Measurements from ENCODE around the gene PDGFB.

The PDGFB gene

DNA sequence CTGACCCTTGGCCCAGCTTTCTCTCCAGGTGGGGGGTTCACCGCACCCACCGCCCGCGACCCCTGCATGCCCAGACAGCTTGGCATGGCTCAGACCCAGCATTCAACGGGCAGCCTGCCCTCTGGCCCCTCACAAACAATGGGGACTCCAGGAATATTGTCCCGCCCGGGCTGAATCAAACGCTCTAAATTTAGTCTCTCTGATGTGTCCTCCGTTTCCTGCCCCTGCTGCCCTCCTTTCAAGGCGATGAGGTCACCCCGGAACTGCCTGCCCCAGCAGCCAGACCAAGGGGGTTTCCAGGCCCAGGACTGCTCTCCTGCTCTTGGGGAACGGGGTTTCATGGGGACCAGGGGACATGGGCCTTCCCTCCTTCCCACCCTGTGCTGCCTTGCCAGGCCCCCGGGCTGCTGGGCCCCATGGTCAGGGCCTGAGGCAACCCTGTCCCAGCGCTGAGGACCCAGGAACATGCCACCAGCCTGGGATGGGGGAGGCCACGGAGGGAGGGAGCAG lies 10.1 kb upstream of the PDGFB start:
- peak; percentile 46; the same call in 2 of the 3 replicates for ATAC-seq (ENCODE audit: low read depth)
- H3K4me3 ChIP-seq (ENCODE audit: severe bottlenecking), result no peak overlapping the region
- H3K36me3 ChIP-seq (ENCODE audit: low read depth), result no peaks in the 10 kb centered on the region
- no peaks in the 10 kb centered on the region for H3K9me3 ChIP-seq (ENCODE audit: severe bottlenecking)
- H3K27me3 ChIP-seq (ENCODE audit: insufficient read depth, poor library complexity, severe bottlenecking), result no peaks in the 10 kb centered on the region
- DNase-seq (ENCODE audit: low spot score), result no peak
- peak overlapping the region; percentile 48 for H3K27ac ChIP-seq (ENCODE audit: poor library complexity, severe bottlenecking)
- H3K4me1 ChIP-seq (ENCODE audit: insufficient read depth, poor library complexity, severe bottlenecking), result peaks cover 35% of the 10 kb centered on the region
- TF ChIP-seq, protein P1, sequence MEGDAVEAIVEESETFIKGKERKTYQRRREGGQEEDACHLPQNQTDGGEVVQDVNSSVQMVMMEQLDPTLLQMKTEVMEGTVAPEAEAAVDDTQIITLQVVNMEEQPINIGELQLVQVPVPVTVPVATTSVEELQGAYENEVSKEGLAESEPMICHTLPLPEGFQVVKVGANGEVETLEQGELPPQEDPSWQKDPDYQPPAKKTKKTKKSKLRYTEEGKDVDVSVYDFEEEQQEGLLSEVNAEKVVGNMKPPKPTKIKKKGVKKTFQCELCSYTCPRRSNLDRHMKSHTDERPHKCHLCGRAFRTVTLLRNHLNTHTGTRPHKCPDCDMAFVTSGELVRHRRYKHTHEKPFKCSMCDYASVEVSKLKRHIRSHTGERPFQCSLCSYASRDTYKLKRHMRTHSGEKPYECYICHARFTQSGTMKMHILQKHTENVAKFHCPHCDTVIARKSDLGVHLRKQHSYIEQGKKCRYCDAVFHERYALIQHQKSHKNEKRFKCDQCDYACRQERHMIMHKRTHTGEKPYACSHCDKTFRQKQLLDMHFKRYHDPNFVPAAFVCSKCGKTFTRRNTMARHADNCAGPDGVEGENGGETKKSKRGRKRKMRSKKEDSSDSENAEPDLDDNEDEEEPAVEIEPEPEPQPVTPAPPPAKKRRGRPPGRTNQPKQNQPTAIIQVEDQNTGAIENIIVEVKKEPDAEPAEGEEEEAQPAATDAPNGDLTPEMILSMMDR (IDR thresholded peaks at IDR 0.05; ENCODE audit: poor library complexity, severe bottlenecking), result no peak

DNA sequence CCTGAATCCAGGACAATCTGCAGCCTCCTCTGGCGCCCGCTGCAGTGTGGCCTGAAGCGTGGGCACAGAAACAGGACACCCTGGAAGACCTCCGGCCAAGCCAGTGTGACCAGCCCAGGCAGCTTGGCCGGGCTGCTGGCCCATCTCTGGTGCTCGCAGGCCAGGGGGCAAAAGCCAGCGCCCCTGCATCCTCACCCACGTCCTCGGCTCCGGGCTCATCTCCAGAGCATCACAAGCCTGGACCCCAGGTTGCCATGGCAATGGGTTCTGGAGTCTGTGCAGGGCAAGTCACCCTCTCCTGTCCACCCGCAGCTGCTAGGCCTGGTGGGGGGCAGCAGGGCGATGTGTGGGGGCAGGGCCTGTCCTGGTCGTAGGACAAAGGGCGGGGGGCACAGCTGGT lies 9.3 kb upstream of the PDGFB start:
- Histone ChIP-seq H3K4me1 (ENCODE audit: insufficient read depth, poor library complexity, severe bottlenecking) (peaks cover 35% of the 10 kb centered on the region), H3K4me3 (ENCODE audit: severe bottlenecking) (no peak overlapping the region), H3K9me3 (ENCODE audit: severe bottlenecking) (no peaks in the 10 kb centered on the region), H3K27ac (ENCODE audit: poor library complexity, severe bottlenecking) (peak overlapping the region; percentile 48), H3K36me3 (ENCODE audit: low read depth) (no peaks in the 10 kb centered on the region), H3K27me3 (ENCODE audit: insufficient read depth, poor library complexity, severe bottlenecking) (no peaks in the 10 kb centered on the region)
- TF ChIP-seq, protein P1 (IDR thresholded peaks at IDR 0.05; ENCODE audit: poor library complexity, severe bottlenecking), result no peak
- ATAC-seq (ENCODE audit: low read depth) (no peak), DNase-seq (ENCODE audit: low spot score) (no peak)

DNA sequence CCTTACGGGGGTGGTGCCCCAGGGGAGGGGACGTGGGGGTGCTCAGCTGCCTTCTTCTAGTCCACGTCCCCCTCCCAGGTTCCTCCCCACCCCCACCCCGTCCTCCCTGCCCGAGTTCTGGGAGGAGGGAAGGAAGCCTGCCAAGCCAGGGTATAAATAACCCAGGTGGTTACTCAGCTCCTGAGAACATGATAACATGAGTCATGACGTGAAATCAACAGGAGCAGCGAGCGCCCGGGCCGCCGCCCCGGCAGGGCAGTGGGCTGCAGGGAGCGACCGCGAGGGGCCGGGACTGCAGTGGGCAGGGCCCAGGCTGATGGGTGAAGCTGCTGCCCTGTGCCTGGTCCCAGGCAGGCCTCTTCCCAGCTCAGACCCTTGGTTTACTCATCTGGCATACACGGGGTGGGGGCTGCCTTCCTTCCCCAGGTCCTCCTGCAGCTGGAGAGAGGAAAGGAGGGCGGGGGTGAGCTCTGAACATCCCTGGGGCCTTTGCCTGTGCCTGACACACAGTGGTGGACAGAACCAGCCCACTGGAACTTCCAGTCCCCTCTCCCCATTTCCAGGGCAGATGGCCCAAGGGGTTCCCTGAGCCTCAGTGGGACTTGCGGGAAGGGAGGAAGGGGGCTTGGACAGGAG lies 8.8 kb upstream of the PDGFB start:
- H3K27me3 ChIP-seq (ENCODE audit: insufficient read depth, poor library complexity, severe bottlenecking), result no peaks in the 10 kb centered on the region
- H3K27ac ChIP-seq (ENCODE audit: poor library complexity, severe bottlenecking), result peak overlapping the region; percentile 48
- ATAC-seq (ENCODE audit: low read depth) (peak; percentile 80), DNase-seq (ENCODE audit: low spot score) (no peak)
- H3K9me3 ChIP-seq (ENCODE audit: severe bottlenecking), result no peaks in the 10 kb centered on the region
- H3K4me3 ChIP-seq (ENCODE audit: severe bottlenecking), result no peak overlapping the region
- peaks cover 35% of the 10 kb centered on the region for H3K4me1 ChIP-seq (ENCODE audit: insufficient read depth, poor library complexity, severe bottlenecking)
- TF ChIP-seq, protein P1 (IDR thresholded peaks at IDR 0.05; ENCODE audit: poor library complexity, severe bottlenecking), result no peak
- no peaks in the 10 kb centered on the region for H3K36me3 ChIP-seq (ENCODE audit: low read depth)

DNA sequence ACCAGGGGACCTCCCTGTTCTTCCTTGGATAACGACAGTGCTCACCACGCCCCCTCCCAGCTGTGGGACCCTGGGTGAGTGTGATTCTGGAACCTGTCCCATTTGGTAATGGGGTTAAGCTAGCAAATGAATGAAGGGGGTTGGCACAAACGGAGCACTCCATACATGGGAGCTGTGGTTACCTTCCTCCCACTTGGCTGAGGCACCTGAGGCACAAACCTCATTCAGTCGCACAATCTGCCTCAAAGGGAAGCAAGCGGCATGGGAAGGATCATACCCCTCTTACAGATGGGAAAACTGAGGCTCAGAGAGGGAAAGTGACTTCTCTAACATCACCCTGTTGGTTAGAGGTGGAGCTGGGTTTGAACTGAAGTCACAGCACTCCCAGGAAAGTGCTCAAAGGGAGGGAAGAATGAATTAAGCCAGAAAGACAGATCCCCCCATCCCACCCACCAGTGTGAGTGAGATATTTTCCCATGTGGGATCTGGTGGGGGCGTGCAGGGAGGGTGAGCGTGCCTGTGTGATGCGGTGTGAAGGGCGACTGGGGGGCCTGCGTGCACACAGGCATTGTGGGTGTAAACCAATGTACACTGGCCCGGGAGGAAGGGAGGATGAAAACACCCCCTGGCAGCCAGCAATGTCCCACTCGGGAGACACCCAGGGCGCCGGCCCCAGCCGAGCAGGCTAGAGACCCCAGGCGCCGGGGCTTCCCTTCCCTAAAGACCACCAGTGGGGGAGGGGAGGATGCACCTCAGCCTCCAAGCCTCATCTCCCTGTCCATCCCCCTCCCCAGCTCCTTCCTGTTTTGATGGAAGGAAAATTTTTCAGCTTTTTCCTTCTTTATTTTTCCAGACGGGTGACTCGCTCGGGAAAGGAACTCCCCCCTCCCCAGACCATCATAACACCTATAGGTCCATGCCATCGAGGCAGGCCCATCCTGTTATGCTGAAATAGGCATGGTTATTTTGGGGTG lies 8.0 kb upstream of the PDGFB start:
- peaks cover 35% of the 10 kb centered on the region for H3K4me1 ChIP-seq (ENCODE audit: insufficient read depth, poor library complexity, severe bottlenecking)
- no peaks in the 10 kb centered on the region for H3K9me3 ChIP-seq (ENCODE audit: severe bottlenecking)
- H3K27me3 ChIP-seq (ENCODE audit: insufficient read depth, poor library complexity, severe bottlenecking), result no peaks in the 10 kb centered on the region
- TF ChIP-seq, protein P1 (IDR thresholded peaks at IDR 0.05; ENCODE audit: poor library complexity, severe bottlenecking), result no peak
- peak overlapping the region; percentile 48 for H3K27ac ChIP-seq (ENCODE audit: poor library complexity, severe bottlenecking)
- no peaks in the 10 kb centered on the region for H3K36me3 ChIP-seq (ENCODE audit: low read depth)
- DNase-seq (ENCODE audit: low spot score), result no peak
- peak; percentile 3 for ATAC-seq (ENCODE audit: low read depth)
- no peak overlapping the region for H3K4me3 ChIP-seq (ENCODE audit: severe bottlenecking)
